Stimulated activated CD8-positive, alpha-beta memory T cell treated with anti-CD3 and anti-CD28 coated beads, Interleukin-2, amount 100 ng/mL, for 1 hour (primary cell): ENCODE measurements around the gene FFAR3.

Experiments used
- DNase-seq, 2 donors: peaks; one replicate each; pipeline ENCODE4 v3.0.0-alpha.2; 2020; ENCODE audit warnings: low read depth in 2 of 2

The FFAR3 gene

GRCh38 chr19:35330475-35330874 lies 27.8 kb upstream of the FFAR3 start:
- no peak for DNase-seq

- no peak for DNase-seq
Observed at GRCh38 chr19:35331551-35332214, 26.6 kb upstream of the FFAR3 start.

- no peak for DNase-seq
Observed at GRCh38 chr19:35332817-35333216, 25.4 kb upstream of the FFAR3 start.

GRCh38 chr19:35334144-35334753 lies 24.0 kb upstream of the FFAR3 start:
- DNase-seq, result no peak

- no peak for DNase-seq
Observed at GRCh38 chr19:35336166-35336955, 21.9 kb upstream of the FFAR3 start.

GRCh38 chr19:35337097-35337983 lies 20.9 kb upstream of the FFAR3 start:
- DNase-seq, result no peak

GRCh38 chr19:35337984-35338296 lies 20.3 kb upstream of the FFAR3 start:
- no peak for DNase-seq

- DNase-seq, result no peak
Observed at GRCh38 chr19:35340431-35340830, 17.8 kb upstream of the FFAR3 start.

- DNase-seq, result no peak
Observed at GRCh38 chr19:35341006-35341405, 17.3 kb upstream of the FFAR3 start.

- DNase-seq, result no peak
Observed at GRCh38 chr19:35341565-35342225, 16.6 kb upstream of the FFAR3 start.

GRCh38 chr19:35342430-35342829 lies 15.8 kb upstream of the FFAR3 start:
- DNase-seq, result no peak

- DNase-seq, result no peak
Observed at GRCh38 chr19:35344511-35345031, 13.7 kb upstream of the FFAR3 start.

GRCh38 chr19:35345671-35346111 lies 12.6 kb upstream of the FFAR3 start:
- DNase-seq, result no peak

- DNase-seq, result peak; percentile 17 to 56
Observed at GRCh38 chr19:35346193-35347052, 11.8 kb upstream of the FFAR3 start.

- no peak for DNase-seq
Observed at GRCh38 chr19:35347171-35347929, 10.9 kb upstream of the FFAR3 start, which contains the start of gene FFAR1. Gene FFAR1 (plus strand): TSS chr19:35347902. CDS start chr19:35351552, 3,650 bp downstream.

GRCh38 chr19:35347930-35348298 lies 10.3 kb upstream of the FFAR3 start:
- no peak for DNase-seq

GRCh38 chr19:35348911-35349611 lies 9.2 kb upstream of the FFAR3 start:
- no peak for DNase-seq

GRCh38 chr19:35349614-35350521 lies 8.4 kb upstream of the FFAR3 start:
- DNase-seq, result no peak
